Body of pancreas (tissue), 4 donors: ENCODE results near the gene STX18.
"Not testable (repeated sequence)": the region's sequence is repeated elsewhere in the genome, so short reads cannot be mapped to it uniquely, and the experiment has no call there.

Source experiments
- POLR2A ChIP-seq, 3 donors: fragments of 450-650 bp; IDR thresholded peaks; one replicate each; pipeline ENCODE4 v1.6.1; 2016; ENCODE audit warnings: antibody characterized with exemption in 3 of 3, mild to moderate bottlenecking in 2 of 3
- TF ChIP-seq, protein P1 (sequence below), 7 experiments: fragments of 450-650 bp in 4 of 7; fragments of 200-600 bp in 3 of 7; sonication (generic) in 3 of 7; IDR thresholded peaks; one replicate each; pipeline ENCODE4 v1.5.1; 2016 to 2019; ENCODE audit warnings: antibody characterized with exemption in 7 of 7

DNA sequence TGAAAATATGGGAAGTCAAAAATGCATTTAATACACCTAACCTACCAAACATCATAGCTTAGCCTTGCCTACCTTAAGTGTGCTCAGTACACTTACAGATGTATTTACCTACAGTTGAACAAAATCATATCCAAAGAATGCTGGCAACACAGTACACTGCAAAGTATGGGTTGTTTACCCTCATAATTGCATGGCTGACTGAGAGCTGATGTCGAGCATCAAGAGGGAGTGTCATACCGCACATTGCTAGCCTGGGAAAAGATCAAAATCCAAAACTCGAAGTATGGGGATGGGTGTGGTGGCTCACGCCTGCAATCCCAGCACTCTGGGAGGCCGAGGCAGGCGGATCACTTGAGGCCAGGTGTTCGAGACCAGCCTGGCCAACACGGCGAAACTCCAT, 36.6 kb downstream of the STX18 start:
- TF ChIP-seq, protein P1, sequence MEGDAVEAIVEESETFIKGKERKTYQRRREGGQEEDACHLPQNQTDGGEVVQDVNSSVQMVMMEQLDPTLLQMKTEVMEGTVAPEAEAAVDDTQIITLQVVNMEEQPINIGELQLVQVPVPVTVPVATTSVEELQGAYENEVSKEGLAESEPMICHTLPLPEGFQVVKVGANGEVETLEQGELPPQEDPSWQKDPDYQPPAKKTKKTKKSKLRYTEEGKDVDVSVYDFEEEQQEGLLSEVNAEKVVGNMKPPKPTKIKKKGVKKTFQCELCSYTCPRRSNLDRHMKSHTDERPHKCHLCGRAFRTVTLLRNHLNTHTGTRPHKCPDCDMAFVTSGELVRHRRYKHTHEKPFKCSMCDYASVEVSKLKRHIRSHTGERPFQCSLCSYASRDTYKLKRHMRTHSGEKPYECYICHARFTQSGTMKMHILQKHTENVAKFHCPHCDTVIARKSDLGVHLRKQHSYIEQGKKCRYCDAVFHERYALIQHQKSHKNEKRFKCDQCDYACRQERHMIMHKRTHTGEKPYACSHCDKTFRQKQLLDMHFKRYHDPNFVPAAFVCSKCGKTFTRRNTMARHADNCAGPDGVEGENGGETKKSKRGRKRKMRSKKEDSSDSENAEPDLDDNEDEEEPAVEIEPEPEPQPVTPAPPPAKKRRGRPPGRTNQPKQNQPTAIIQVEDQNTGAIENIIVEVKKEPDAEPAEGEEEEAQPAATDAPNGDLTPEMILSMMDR (IDR thresholded peaks at IDR 0.05): not testable (repeated sequence)
- TF ChIP-seq POLR2A (IDR thresholded peaks at IDR 0.05): not testable (repeated sequence)
